ENCODE measurements around the gene BCL2.

The BCL2 gene

DNA sequence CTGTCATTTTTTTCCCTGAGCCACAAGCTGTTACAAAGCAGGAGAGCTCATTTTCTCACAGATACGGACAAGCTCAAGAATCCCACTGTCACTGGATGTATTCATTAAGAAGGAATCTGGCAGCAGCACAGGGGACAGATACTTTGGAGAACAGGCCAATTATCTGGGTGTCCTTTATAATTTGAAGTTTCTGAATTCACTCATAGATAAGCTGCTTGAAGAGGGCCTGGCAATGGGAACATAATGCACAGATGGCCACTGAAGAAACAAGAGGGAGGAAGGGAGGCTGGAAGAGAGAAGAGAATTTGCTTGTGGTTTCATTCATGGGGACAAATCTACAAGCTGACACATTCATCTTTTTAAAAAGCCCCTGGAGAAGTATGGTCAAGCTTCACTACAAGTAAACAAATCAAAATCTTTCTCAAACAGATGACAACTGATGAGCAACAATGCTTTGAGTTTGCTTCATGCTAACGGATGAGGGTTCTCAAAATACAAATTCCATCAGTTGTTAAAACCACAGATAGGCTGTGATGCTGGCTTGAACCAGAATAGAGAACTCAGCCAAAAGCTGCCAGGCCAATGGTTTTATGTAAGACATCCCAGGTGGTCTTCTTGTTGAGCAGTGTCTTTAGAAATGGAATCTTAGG, 11.9 kb downstream of the BCL2 start:
- DNase-seq = no peak

- DNase-seq = no peak
Measured at GRCh38 chr18:63306819-63307550, 12.6 kb downstream of the BCL2 start.

GRCh38 chr18:63306249-63306648, 13.3 kb downstream of the BCL2 start:
- no peak for DNase-seq

DNA sequence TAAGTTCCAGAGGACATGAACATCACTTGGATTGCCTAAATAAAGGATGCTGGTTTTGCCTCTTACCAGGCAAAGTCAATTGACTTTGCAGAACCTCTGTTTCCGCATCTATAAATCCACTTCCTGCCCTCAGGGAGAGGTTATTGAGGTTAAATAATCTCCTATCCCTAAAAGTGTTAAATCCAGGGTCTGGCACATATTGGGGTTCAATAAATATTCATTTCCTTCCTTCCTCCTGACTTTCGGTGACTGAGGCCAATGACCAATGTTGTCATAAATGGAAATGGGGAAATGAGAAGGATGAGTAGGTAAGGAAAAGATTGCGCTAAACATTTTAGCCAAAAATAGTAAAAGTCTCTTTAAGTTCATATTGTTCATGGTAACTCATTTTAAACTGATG, 16.0 kb downstream of the BCL2 start:
- DNase-seq = no peak

- no peak for DNase-seq
Measured at GRCh38 chr18:63302636-63303405, 16.7 kb downstream of the BCL2 start.

GRCh38 chr18:63302220-63302619, 17.3 kb downstream of the BCL2 start:
- DNase-seq = no peak

- DNase-seq = no peak
Measured at GRCh38 chr18:63301434-63301833, 18.1 kb downstream of the BCL2 start.

GRCh38 chr18:63299837-63300745, 19.5 kb downstream of the BCL2 start:
- DNase-seq = no peak

DNA sequence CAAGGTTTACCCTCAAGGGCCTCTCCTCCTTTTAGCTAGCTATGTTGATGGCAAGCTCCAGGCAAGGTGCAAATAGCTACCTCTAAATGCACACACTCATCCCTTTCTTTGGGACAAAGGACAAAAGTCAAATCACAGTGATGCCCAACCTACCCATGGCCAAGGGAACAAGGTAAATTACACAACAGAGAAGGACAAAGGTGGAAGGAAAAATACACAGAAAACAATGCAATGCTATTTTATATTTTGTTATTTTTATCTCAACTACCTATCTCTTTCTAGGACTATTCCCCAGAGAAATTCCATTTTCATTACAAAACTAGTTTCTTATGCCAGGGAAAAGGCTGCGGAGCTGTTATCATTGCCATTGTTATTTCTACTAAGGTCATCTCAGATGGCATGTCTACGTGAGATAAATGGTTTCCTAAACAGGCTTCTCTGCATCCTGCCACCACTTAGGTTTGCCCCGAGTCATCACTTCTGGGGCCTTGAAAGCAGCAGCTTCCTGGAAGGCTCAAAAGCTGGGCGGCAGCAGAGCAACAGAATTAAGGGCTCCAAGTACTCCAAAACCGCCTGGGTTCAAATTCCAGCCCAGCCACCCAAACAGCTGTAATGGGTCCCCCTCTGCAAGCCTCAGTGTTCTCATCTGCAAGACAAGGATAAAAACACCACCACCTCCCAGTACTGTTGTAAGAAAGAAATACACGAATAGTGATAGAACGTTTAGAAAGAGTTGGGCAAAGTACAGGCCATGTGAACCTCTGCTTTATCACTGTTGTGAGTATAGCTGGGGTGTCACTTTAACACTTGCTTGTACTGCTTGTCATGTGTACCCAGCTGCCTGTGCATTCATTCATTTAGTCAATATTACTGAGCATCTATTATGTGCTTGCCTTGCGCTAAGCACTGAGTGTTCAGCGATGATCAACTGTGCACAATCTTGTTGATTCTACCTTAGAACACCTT, 20.9 kb downstream of the BCL2 start:
- DNase-seq = no peak

DNA sequence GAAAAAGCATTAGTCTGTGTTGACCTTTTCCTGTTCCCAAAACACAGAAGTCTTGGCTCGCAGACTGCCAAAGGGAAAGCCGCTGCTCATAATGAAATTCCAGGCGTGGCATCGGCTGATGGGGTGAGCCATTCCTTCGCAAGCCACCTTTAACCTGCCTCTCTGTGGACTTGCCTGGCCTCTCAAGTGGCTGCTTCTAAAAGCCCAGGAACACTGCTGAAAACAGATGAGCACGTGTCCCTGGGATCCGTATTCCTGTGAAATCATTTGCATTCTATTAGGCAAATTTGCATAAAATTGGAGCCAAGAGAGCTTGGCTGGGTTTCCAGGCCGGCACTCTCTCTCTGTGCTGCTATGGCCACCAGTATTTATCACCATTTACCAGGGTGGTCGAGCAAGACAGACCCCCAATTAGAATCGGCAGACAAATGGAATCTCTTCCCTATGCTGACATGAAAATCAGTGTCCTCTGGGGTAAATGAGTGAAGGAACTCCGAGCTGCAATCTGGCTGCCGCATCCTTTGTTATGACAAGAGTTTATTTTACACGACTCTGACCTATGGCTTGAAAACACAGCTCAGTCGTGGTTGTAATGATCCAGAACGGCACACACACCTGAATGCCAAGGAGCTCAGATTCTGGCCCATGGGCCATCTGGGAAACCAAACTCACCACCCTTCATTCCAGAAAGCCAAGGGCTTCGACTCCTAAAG, 21.7 kb downstream of the BCL2 start:
- DNase-seq = no peak

- DNase-seq = no peak
Measured at GRCh38 chr18:63293935-63294334, 25.6 kb downstream of the BCL2 start.

DNA sequence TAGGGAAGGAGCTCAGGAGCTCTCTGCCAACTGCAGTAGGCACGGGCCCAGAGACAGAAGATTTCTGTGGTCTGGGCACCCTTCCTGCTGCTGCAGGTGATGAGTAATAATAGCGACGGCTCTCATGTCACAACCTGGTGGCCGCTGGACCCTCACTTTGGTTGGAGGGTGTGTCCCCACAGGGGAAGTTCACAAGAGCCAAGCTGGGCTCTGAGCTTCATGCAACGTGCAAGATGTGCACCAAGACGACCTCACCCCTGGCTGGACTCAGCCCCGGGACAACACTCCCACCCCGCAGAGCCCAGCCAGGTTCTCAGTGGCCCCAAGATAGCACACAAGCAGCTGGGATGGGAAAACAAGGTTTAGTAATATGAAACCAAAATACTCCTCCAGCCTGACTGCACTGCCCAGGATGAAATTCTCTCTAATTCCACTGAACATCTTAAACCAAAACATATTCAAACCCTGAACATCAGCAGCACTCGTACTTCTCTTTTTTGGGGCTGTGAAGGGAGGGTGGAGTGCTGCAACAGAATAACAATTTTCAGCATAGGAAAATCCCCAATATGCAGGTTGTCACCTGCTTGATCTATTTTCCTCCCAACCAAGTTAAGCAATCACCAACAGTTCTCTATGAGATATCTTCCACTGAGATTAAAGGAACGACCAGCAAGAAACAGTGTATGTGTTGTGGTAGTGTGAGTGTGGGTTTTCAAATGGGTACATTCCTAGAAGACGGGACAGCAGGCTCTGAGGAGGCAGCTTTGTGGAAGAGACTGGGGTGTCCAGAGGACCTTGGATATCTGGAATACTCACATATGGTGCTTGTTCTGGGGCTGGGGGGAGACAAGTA, 26.5 kb downstream of the BCL2 start:
- DNase-seq = no peak

GRCh38 chr18:63291278-63291677, 28.3 kb downstream of the BCL2 start:
- no peak for DNase-seq

- DNase-seq = no peak
Measured at GRCh38 chr18:63290821-63291200, 28.8 kb downstream of the BCL2 start.

DNA sequence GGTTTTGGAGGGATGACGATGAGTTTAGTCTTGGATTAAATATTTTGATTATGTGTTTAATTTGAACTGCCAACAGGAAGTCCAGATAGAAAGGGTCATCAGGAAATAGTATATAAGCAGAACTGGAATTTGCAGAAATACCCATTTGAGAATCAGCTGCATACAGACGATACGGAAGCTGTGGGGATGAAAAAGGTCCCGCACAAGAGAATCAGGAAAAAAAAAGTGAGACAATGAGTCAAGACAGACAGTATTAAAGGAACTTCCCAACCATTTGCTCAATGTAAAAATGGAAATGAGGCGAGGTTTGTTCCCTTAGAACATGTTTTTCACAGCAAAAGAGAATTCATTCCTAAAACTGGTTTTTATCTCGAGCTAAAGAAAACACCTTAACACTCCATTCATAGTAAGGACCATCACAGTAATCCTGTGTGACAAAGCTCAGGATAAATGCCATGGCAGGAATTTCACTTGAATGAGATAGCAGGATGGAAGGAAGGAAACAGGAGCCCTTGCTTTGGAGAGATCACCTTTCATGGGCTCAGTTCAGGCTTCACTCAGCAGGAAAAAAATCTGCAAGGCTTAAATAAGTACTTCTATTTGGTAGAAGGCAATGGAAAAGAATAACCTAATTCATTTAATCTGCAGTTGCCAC, 29.3 kb downstream of the BCL2 start:
- DNase-seq = no peak

GRCh38 chr18:63288311-63288710, 31.3 kb downstream of the BCL2 start:
- DNase-seq = no peak

DNA sequence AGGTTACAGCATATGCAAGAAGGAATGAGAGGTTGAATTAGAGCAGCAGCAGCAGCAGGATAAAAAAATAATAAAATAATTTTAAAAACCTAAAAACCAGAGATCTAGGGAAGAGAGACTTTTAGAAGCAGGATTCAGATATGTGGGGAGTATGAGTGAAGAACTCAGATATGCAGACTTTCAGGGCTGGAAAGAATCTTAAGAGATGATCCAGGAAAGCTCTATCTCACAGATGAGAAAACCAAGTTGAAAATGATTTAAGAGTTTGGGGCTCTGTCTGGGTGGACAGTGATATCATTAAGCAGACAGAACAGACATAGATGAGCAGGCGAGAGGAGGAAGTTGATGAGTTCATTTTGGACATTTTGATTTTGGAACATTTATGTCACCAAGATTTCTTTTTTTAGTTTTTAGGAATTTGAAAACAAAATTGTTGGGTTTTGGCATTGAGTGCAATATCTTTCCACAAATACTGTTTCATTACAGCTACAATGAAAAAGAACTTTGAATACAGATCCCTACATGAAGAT, 31.8 kb downstream of the BCL2 start:
- DNase-seq = no peak

- DNase-seq = no peak
Measured at GRCh38 chr18:63286926-63287325, 32.6 kb downstream of the BCL2 start.

Data from NCI-H1092 treated with DMSO at 0.1 percent for 48 hours (cell line).